HCT116 (cell line): Measurements from ENCODE around the gene CABP1. TPM values are rescaled to one million over a fixed set of nuclear protein-coding genes. Genes with fewer than 3 reads are reported as not detected.

Experiments
- ATAC-seq: fragments of 200-7000 bp; cut with Tn5 transposase; 2 replicates; pipeline ENCODE4 v1.9.1; 2020; ENCODE audit warnings: mild to moderate bottlenecking, moderate library complexity
- Bru-seq: library from RNA; stranded (reverse); fragments of 400-500 nt; gene quantifications from one replicate; lab custom pipeline; 2021; lab: Mats Ljungman, UMichigan
- BruChase-seq, 2 experiments: library from RNA; stranded (reverse); fragments of 400-500 nt; gene quantifications; one replicate each; lab custom pipeline; 2021; lab: Mats Ljungman, UMichigan
- BruUV-seq: library from RNA; stranded (reverse); fragments of 400-500 nt; replicated peaks from 2 replicates; lab custom pipeline; 2021; lab: Mats Ljungman, UMichigan
- CTCF ChIA-PET: fragments of 300-600 bp; sonication (Branson Sonifier 250); formaldehyde crosslinking; loops from one replicate; lab custom pipeline; 2021; ENCODE audit warnings: antibody characterized with exemption; lab: Charles Lee
- POLR2A ChIA-PET: fragments of 300-600, 350-600 bp; sonication (Branson Sonifier 250); formaldehyde crosslinking; loops from one replicate; lab custom pipeline; 2021; ENCODE audit warnings: antibody characterized with exemption; lab: Charles Lee
- RAD21 ChIA-PET, 2 experiments: fragments of 300-600 bp; sonication (Branson Sonifier 250); formaldehyde crosslinking; loops; one replicate each; lab custom pipeline; 2023; ENCODE audit warnings: low total read pairs in 2 of 2; ENCODE audit not compliant: uncharacterized antibody in 2 of 2, unreplicated experiment in 2 of 2, low non-redundant PET in 1 of 2; lab: Charles Lee
- DNase-seq: peaks from one replicate; pipeline ENCODE4 v3.0.0-alpha.2; 2010; ENCODE audit warnings: low read depth, low spot score
- H2AFZ ChIP-seq: fragments of 200-600 bp; shearing (Covaris generic), sonication (generic); 2 replicates; pipeline ENCODE4 v1.6.1; 2017; ENCODE audit warnings: low read depth, mixed run types, mixed read lengths, antibody characterized with exemption, low read length; ENCODE audit not compliant: poor library complexity, severe bottlenecking
- H3K27ac ChIP-seq: 2 replicates; pipeline ENCODE4 v1.5.1; 2012; ENCODE audit warnings: low read depth, low read length
- H3K27me3 ChIP-seq: fragments of 200-600 bp; sonication (generic); 2 replicates; pipeline ENCODE4 v1.6.1; 2016; ENCODE audit warnings: mixed run types, low read length, mixed read lengths; ENCODE audit not compliant: insufficient read depth
- H3K36me3 ChIP-seq, 2 experiments: fragments of 200-500 bp in 1 of 2; fragments of 200-600 bp in 1 of 2; sonication (Bioruptor generic) in 1 of 2; sonication (generic) in 1 of 2; 2 replicates each; pipeline versions ENCODE4 v1.5.1 to v1.6.1; 2014 to 2016; ENCODE audit warnings: low read length in 2 of 2, inconsistent platforms in 1 of 2, mixed read lengths in 1 of 2, mixed run types in 1 of 2; ENCODE audit not compliant: insufficient read depth in 2 of 2, control insufficient read depth in 1 of 2
- H3K4me1 ChIP-seq, 2 experiments: fragments of 200-600 bp in 1 of 2; sonication (generic) in 1 of 2; 2 replicates each; pipeline versions ENCODE4 v1.5.1 to v1.6.1; 2012 to 2017; ENCODE audit warnings: low read length in 2 of 2, inconsistent platforms in 1 of 2, mild to moderate bottlenecking in 1 of 2, mixed read lengths in 1 of 2, mixed run types in 1 of 2, moderate library complexity in 1 of 2; ENCODE audit not compliant: insufficient read depth in 2 of 2, control insufficient read depth in 1 of 2
- H3K4me2 ChIP-seq: fragments of 200-600 bp; sonication (generic); 2 replicates; pipeline ENCODE4 v1.6.1; 2017; ENCODE audit warnings: mixed run types, low read length, mixed read lengths
- H3K4me3 ChIP-seq, 2 experiments: fragments of 200-600 bp in 1 of 2; sonication (generic) in 1 of 2; replicated peaks in 1 of 2; 2 replicates each; pipeline ENCODE4 v1.5.1; 2011 to 2016; ENCODE audit warnings: low read length in 2 of 2, control low read depth in 1 of 2, low read depth in 1 of 2, mild to moderate bottlenecking in 1 of 2, mixed read lengths in 1 of 2, mixed run types in 1 of 2
- H3K79me2 ChIP-seq: fragments of 200-600 bp; sonication (generic); 2 replicates; pipeline ENCODE4 v1.6.1; 2017; ENCODE audit warnings: mild to moderate bottlenecking, mixed run types, low read length, moderate library complexity, mixed read lengths; ENCODE audit not compliant: insufficient read depth
- H3K9ac ChIP-seq: fragments of 200-600 bp; sonication (generic); 2 replicates; pipeline ENCODE4 v1.6.1; 2016; ENCODE audit warnings: low read length, mixed read lengths
- H3K9me2 ChIP-seq: fragments of 200-600 bp; sonication (generic), shearing (Covaris generic); 2 replicates; pipeline ENCODE4 v1.6.1; 2017; ENCODE audit warnings: mixed run types, mild to moderate bottlenecking, moderate library complexity; ENCODE audit not compliant: insufficient read depth
- H3K9me3 ChIP-seq, 2 experiments: fragments of 200-500 bp in 1 of 2; fragments of 200-600 bp in 1 of 2; sonication (Bioruptor generic) in 1 of 2; sonication (generic) in 1 of 2; 2 replicates each; pipeline ENCODE4 v1.6.1; 2014 to 2017; ENCODE audit warnings: low read length in 2 of 2, mixed read lengths in 2 of 2, inconsistent platforms in 1 of 2, low read depth in 1 of 2, mild to moderate bottlenecking in 1 of 2, mixed run types in 1 of 2, moderate library complexity in 1 of 2; ENCODE audit not compliant: control insufficient read depth in 1 of 2, insufficient read depth in 1 of 2
- H4K20me1 ChIP-seq: fragments of 200-600 bp; sonication (generic), shearing (Covaris generic); 2 replicates; pipeline ENCODE4 v1.6.1; 2017; ENCODE audit warnings: mixed run types, mild to moderate bottlenecking, moderate library complexity; ENCODE audit not compliant: insufficient read depth
- ATF3 ChIP-seq: IDR thresholded peaks from 2 replicates; pipeline ENCODE4 v1.6.1; 2012
- CTCF ChIP-seq, 3 experiments: fragments of 200-600 bp in 1 of 3; sonication (generic) in 1 of 3; IDR thresholded peaks in 2 of 3; conservative IDR thresholded peaks in 1 of 3; 2 replicates each; pipeline ENCODE4 v1.5.1; 2012 to 2017; ENCODE audit warnings: low read depth in 2 of 3, low read length in 2 of 3, antibody characterized with exemption in 1 of 3, borderline replicate concordance in 1 of 3, control low read depth in 1 of 3, mild to moderate bottlenecking in 1 of 3, mixed read lengths in 1 of 3, mixed run types in 1 of 3, moderate library complexity in 1 of 3; ENCODE audit not compliant: insufficient read depth in 1 of 3
- EZH2phosphoT487 ChIP-seq: fragments of 200-600 bp; IDR thresholded peaks from 2 replicates; pipeline ENCODE4 v1.6.1; 2018; ENCODE audit warnings: antibody characterized with exemption, borderline replicate concordance
- FOSL1 ChIP-seq: IDR thresholded peaks from 2 replicates; pipeline ENCODE4 v1.6.1; 2012; ENCODE audit warnings: low read depth
- MAX ChIP-seq: IDR thresholded peaks from 2 replicates; pipeline ENCODE4 v1.6.1; 2012
- POLR2AphosphoS5 ChIP-seq: IDR thresholded peaks from 2 replicates; pipeline ENCODE4 v1.6.1; 2011; ENCODE audit warnings: mild to moderate bottlenecking, low read depth, low read length, moderate library complexity
- RAD21 ChIP-seq: IDR thresholded peaks from 2 replicates; pipeline ENCODE4 v1.6.1; 2012; ENCODE audit warnings: low read depth, mild to moderate bottlenecking
- REST ChIP-seq: IDR thresholded peaks from 2 replicates; pipeline ENCODE4 v1.6.1; 2012; ENCODE audit warnings: low read depth
- SIN3A ChIP-seq: IDR thresholded peaks from 2 replicates; pipeline ENCODE4 v1.6.1; 2012; ENCODE audit warnings: low read depth
- SP1 ChIP-seq: IDR thresholded peaks from 2 replicates; pipeline ENCODE4 v1.6.1; 2012; ENCODE audit warnings: low read depth
- SRF ChIP-seq: IDR thresholded peaks from 2 replicates; pipeline ENCODE4 v1.6.1; 2012; ENCODE audit warnings: low read depth
- YY1 ChIP-seq: IDR thresholded peaks from 2 replicates; pipeline ENCODE4 v1.6.1; 2011; ENCODE audit warnings: low read length, low read depth, moderate library complexity, mild to moderate bottlenecking; ENCODE audit not compliant: insufficient replicate concordance; ENCODE audit errors: extremely low read depth
- ZBTB33 ChIP-seq: IDR thresholded peaks from 2 replicates; pipeline ENCODE4 v1.6.1; 2011; ENCODE audit warnings: mild to moderate bottlenecking, low read length, moderate library complexity; ENCODE audit not compliant: insufficient replicate concordance; ENCODE audit errors: extremely low read depth
- ZNF274 ChIP-seq: fragments of 200-500 bp; sonication (Bioruptor generic); IDR thresholded peaks from 2 replicates; pipeline ENCODE4 v1.6.1; 2014; ENCODE audit warnings: mild to moderate bottlenecking, low read depth, low read length, inconsistent platforms
- intact Hi-C: fragments of 100-400 bp; cut with micrococcal nuclease; formaldehyde crosslinking; loops from 2 replicates; pipeline ENCODE4 v1.10.0; 2022
- long read RNA-seq: library from polyadenylated mRNA; unstranded; transcript quantifications from one replicate; pipeline ENCODE4 v2.0.0, GENCODE V29; 2021; ENCODE audit not compliant: unreplicated experiment
- polyA plus RNA-seq: library from polyadenylated mRNA; unstranded; fragments of >200 nt; gene quantifications from 2 replicates; pipeline ENCODE4 v1.2.1, GENCODE V29; 2012; ENCODE audit warnings: missing spikeins
- total RNA-seq: library from RNA; stranded (reverse); gene quantifications from one replicate; pipeline ENCODE4 v1.2.1, GENCODE V29; 2021; ENCODE audit not compliant: unreplicated experiment

CABP1 gene
- 0.84 TPM for total RNA-seq
- polyA plus RNA-seq: 0.34 and 0.99 TPM in 2 replicates
- Bru-seq, nascent RNA: percentile 24 among the genes with signal in this experiment
- BruChase-seq, experiment 1, labeled RNA remaining after a 6-hour chase: percentile 37 among the genes with signal in this experiment
- BruChase-seq, experiment 2, labeled RNA remaining after a 2-hour chase: percentile 27 among the genes with signal in this experiment
- long read RNA-seq, partial matches to known transcripts: 0 of 1 reads
- long read RNA-seq, other reads (novel, unspliced or antisense): 1 of 1 reads

- Histone ChIP-seq H3K9me2 (no peaks in the 10 kb centered on the region), H3K79me2 (no peaks in the 10 kb centered on the region), H3K36me3 (no peaks in the 10 kb centered on the region), H3K9ac (peak within 1 kb of the TSS; percentile 55), H3K4me2 (peak within 1 kb of the TSS; percentile 92), H2AFZ (peak within 1 kb of the TSS; percentile 80), H3K27me3 (peaks cover 4% of the 10 kb centered on the region; the same call in 1 of the 2 replicates), H3K9me3 (no peaks in the 10 kb centered on the region), H4K20me1 (no peaks in the 10 kb centered on the region), H3K4me3 (peak within 1 kb of the TSS; percentile 51 to 63), H3K27ac (peak within 1 kb of the TSS; percentile 51), H3K4me1 (peaks cover 9 to 19% of the 10 kb centered on the region in 2 experiments; a peak in 3 of 4 replicates)
- ChIA-PET POLR2A (no interaction called here), RAD21 (interaction anchor here in 1 of 2 experiments (0.7 kb wide), 1 partner anchor 9 kb away, joined by 4 read pairs; no protein-coding TSS in a partner anchor), CTCF (interaction anchor here (0.8 kb wide), 1 partner anchor 9 kb away, joined by 3 read pairs; no protein-coding TSS in a partner anchor)
- no peak for TF ChIP-seq EZH2phosphoT487
- TF ChIP-seq YY1: no peak
- TF ChIP-seq ZNF274: no peak
- TF ChIP-seq ATF3: no peak
- peak; percentile 35 to 62 (median 45); a peak in 5 of 6 replicates for TF ChIP-seq CTCF (IDR thresholded peaks at IDR 0.05 in 2 of 3, conservative IDR thresholded peaks at IDR 0.05 in 1 of 3; ENCODE audit: borderline replicate concordance in 1 of 3, insufficient read depth in 1 of 3, low read depth in 2 of 3, low read length in 2 of 3)
- no peak for TF ChIP-seq REST
- TF ChIP-seq FOSL1: no peak
- TF ChIP-seq MAX: peak; percentile 80
- no peak for TF ChIP-seq SP1
- peak; percentile 55; the same call in 1 of the 2 replicates for TF ChIP-seq POLR2AphosphoS5
- TF ChIP-seq ZBTB33: no peak
- no peak for TF ChIP-seq SRF
- peak; percentile 35 for TF ChIP-seq RAD21
- TF ChIP-seq SIN3A: no peak
- TSS peak; percentile 71 for BruUV-seq
- peak; percentile 84 for ATAC-seq
- DNase-seq: no peak
- intact Hi-C loops: loop anchor here (10.0 kb wide), 2 partner anchors 205 to 365 kb away; partner anchors contain the start of gene COX6A1
Observed at GRCh38 chr12:120639771-120640721, at the start of gene CABP1. TSS of gene CABP1 (plus strand) at chr12:120640626. CDS start at chr12:120640686, 60 bp downstream.
